WERI-Rb-1 (cell line): Measurements from ENCODE around the gene EZR.

Experiments used
- DNase-seq: peaks from one replicate; pipeline ENCODE4 v3.0.0-alpha.2; 2020
- H3K27ac ChIP-seq: fragments of 250-450 bp; sonication (Bioruptor Pico); 2 replicates; pipeline ENCODE4 v1.5.1; 2020; ENCODE audit warnings: mild to moderate bottlenecking, moderate library complexity
- H3K27me3 ChIP-seq: fragments of 250-450 bp; sonication (Bioruptor Pico); 2 replicates; pipeline ENCODE4 v1.5.1; 2021; ENCODE audit warnings: mild to moderate bottlenecking, low read depth, moderate library complexity; ENCODE audit not compliant: insufficient read depth, severe bottlenecking
- H3K36me3 ChIP-seq: fragments of 250-450 bp; sonication (Bioruptor Pico); 2 replicates; pipeline ENCODE4 v1.5.1; 2020; ENCODE audit warnings: mild to moderate bottlenecking, moderate library complexity
- H3K4me3 ChIP-seq: 2 replicates; pipeline ENCODE4 v1.5.1; 2011; ENCODE audit warnings: low read depth, mild to moderate bottlenecking, control low read depth, low read length
- H3K9me3 ChIP-seq: fragments of 250-450 bp; sonication (Bioruptor Pico); 2 replicates; pipeline ENCODE4 v1.5.1; 2021; ENCODE audit warnings: mild to moderate bottlenecking, moderate library complexity; ENCODE audit not compliant: severe bottlenecking
- TF ChIP-seq, protein P1 (sequence below): IDR thresholded peaks from 2 replicates; pipeline ENCODE4 v1.5.1; 2011; ENCODE audit warnings: low read depth, mild to moderate bottlenecking, control low read depth, inconsistent platforms, low read length

Gene EZR

GRCh38 chr6:158751921-158752320 lies 67.2 kb downstream of the EZR start:
- TF ChIP-seq, protein P1, sequence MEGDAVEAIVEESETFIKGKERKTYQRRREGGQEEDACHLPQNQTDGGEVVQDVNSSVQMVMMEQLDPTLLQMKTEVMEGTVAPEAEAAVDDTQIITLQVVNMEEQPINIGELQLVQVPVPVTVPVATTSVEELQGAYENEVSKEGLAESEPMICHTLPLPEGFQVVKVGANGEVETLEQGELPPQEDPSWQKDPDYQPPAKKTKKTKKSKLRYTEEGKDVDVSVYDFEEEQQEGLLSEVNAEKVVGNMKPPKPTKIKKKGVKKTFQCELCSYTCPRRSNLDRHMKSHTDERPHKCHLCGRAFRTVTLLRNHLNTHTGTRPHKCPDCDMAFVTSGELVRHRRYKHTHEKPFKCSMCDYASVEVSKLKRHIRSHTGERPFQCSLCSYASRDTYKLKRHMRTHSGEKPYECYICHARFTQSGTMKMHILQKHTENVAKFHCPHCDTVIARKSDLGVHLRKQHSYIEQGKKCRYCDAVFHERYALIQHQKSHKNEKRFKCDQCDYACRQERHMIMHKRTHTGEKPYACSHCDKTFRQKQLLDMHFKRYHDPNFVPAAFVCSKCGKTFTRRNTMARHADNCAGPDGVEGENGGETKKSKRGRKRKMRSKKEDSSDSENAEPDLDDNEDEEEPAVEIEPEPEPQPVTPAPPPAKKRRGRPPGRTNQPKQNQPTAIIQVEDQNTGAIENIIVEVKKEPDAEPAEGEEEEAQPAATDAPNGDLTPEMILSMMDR, result no peak
- peaks cover 2% of the 10 kb centered on the region for H3K9me3 ChIP-seq
- no peak for DNase-seq
- no peaks in the 10 kb centered on the region for H3K36me3 ChIP-seq
- no peak overlapping the region for H3K4me3 ChIP-seq
- H3K27ac ChIP-seq, result peak overlapping the region; percentile 89
- H3K27me3 ChIP-seq, result no peaks in the 10 kb centered on the region

DNA sequence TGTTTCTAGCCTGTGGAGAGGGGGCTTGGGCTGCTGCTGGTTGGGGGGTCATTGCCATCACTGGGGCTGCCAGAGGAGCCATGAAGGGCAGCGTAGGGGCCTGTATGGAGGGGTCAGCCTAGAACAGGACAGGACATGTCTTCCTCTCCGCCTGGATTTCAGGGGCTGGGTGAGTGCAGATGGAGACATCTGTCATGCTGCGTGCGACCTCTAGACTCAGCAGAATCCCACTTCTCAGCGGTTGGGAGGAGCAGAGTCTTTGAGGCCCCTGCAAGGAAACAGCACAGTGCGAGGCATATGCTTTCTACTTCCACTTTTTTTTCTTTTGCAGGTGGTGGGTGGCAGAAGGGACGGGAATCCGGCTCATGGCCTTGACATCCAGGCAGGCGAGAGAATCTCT lies 67.9 kb downstream of the EZR start:
- H3K4me3 ChIP-seq, result no peak overlapping the region
- TF ChIP-seq, protein P1, result 0 out of 2 replicates have a peak, but pooled peaks have one; percentile 7
- H3K27ac ChIP-seq, result peak overlapping the region; percentile 89
- peaks cover 2% of the 10 kb centered on the region for H3K9me3 ChIP-seq
- no peaks in the 10 kb centered on the region for H3K36me3 ChIP-seq
- peak; percentile 74 for DNase-seq
- no peaks in the 10 kb centered on the region for H3K27me3 ChIP-seq

DNA sequence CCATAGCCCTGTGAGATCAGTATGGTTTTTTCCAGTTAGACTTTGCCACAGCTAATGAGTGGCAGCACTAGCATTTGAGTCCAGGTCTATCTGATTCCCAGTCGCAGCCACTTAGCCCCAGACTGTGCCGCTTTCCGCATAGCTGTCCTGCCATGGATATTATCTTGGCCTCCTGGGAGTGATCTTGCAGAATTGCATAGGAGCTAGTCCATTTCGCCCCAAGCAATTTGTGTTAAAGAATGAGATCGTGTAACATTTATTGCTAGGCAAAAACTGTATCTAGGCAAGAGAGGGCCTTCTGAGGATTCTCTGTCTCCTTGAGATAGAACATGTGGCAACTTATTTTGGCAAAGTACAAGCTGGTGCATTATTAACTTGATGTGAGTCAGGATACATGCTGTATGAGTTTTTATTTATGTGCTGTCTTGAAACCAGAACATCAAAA lies 74.2 kb downstream of the EZR start:
- Histone ChIP-seq H3K36me3 (no peaks in the 10 kb centered on the region), H3K4me3 (no peak overlapping the region), H3K9me3 (peaks cover 9% of the 10 kb centered on the region), H3K27ac (no peak overlapping the region), H3K27me3 (no peaks in the 10 kb centered on the region)
- TF ChIP-seq, protein P1, result no peak
- DNase-seq, result no peak

DNA sequence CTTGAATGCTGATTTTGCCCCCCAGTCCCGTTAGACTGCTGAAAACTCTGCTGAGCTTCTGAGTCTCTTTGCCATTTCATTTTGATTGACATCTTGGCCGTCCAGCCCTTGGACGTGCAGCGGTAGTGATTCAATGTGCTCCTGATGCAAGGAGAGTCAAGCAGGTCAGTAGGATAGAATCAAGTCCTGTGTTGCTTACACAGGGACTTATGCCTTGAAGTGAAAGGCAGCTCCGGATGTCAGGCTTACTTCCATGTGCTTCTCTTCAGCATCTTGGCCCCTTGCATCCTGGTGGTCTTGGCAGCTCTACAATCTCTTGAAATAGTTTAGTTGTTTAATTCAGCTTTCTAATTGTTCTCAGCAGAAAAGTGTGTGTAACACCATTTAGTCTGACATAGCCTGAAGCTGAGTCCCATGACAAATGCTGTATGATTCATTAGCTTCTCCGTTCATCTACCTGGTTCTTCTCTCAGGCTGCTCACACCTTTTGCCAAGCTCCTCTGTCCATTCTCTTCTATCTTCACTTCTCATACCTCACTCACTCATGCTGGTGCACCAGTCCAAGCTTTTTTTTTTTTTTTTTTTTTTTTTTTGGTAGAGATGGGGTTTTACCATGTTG lies 76.0 kb downstream of the EZR start:
- TF ChIP-seq, protein P1, result no peak
- H3K36me3 ChIP-seq, result no peaks in the 10 kb centered on the region
- H3K27me3 ChIP-seq, result no peaks in the 10 kb centered on the region
- peaks cover 12% of the 10 kb centered on the region for H3K9me3 ChIP-seq
- H3K27ac ChIP-seq, result no peak overlapping the region
- no peak for DNase-seq
- H3K4me3 ChIP-seq, result no peak overlapping the region

GRCh38 chr6:158739673-158740072 lies 79.5 kb downstream of the EZR start:
- no peaks in the 10 kb centered on the region for H3K36me3 ChIP-seq
- H3K27ac ChIP-seq, result no peak overlapping the region
- H3K9me3 ChIP-seq, result peaks cover 10% of the 10 kb centered on the region
- TF ChIP-seq, protein P1, result no peak
- no peak overlapping the region for H3K4me3 ChIP-seq
- H3K27me3 ChIP-seq, result no peaks in the 10 kb centered on the region
- no peak for DNase-seq
